Hepatocyte (in vitro differentiated cells): Measurements from ENCODE around the gene SPECC1. TPM values are rescaled to one million over a fixed set of nuclear protein-coding genes. Genes with fewer than 3 reads are reported as not detected.

ENCODE experiments used
- DNase-seq: peaks from one replicate; pipeline ENCODE4 v3.0.0-alpha.2; 2016; ENCODE audit warnings: low spot score
- H2AFZ ChIP-seq: fragments of 200-600 bp; sonication (generic); 2 replicates; pipeline ENCODE4 v1.6.0; 2016; ENCODE audit warnings: antibody characterized with exemption, mild to moderate bottlenecking
- H3K27ac ChIP-seq: fragments of 200-600 bp; sonication (generic); 2 replicates; pipeline ENCODE4 v1.5.1; 2016; ENCODE audit warnings: mild to moderate bottlenecking
- H3K27me3 ChIP-seq: fragments of 200-600 bp; sonication (generic); 2 replicates; pipeline ENCODE4 v1.6.1; 2016
- H3K36me3 ChIP-seq: fragments of 200-600 bp; sonication (generic); replicated peaks from 2 replicates; pipeline ENCODE4 v1.5.1; 2016; ENCODE audit warnings: low read depth; ENCODE audit not compliant: insufficient read depth
- H3K4me1 ChIP-seq: fragments of 200-600 bp; sonication (generic); 2 replicates; pipeline ENCODE4 v1.5.1; 2016; ENCODE audit warnings: mild to moderate bottlenecking, moderate library complexity; ENCODE audit not compliant: insufficient read depth
- H3K4me2 ChIP-seq: fragments of 200-600 bp; sonication (generic); 2 replicates; pipeline ENCODE4 v1.6.0; 2016
- H3K4me3 ChIP-seq: fragments of 200-600 bp; sonication (generic); 2 replicates; pipeline ENCODE4 v1.5.1; 2016; ENCODE audit warnings: mild to moderate bottlenecking
- H3K79me2 ChIP-seq: fragments of 200-600 bp; sonication (generic); 2 replicates; pipeline ENCODE4 v1.6.0; 2017; ENCODE audit warnings: mild to moderate bottlenecking
- H3K9me2 ChIP-seq: fragments of 200-600 bp; sonication (generic); replicated peaks from 2 replicates; pipeline ENCODE4 v1.6.0; 2017; ENCODE audit warnings: mild to moderate bottlenecking; ENCODE audit not compliant: insufficient read depth
- H3K9me3 ChIP-seq: fragments of 200-600 bp; sonication (generic); 2 replicates; pipeline ENCODE4 v1.5.1; 2016; ENCODE audit warnings: low read depth, mild to moderate bottlenecking
- H4K20me1 ChIP-seq: fragments of 200-600 bp; sonication (generic); 2 replicates; pipeline ENCODE4 v1.6.0; 2016; ENCODE audit warnings: mild to moderate bottlenecking; ENCODE audit not compliant: insufficient read depth, poor library complexity, severe bottlenecking
- EZH2 ChIP-seq: fragments of 200-600 bp; sonication (generic); IDR thresholded peaks from 2 replicates; pipeline ENCODE4 v1.6.1; 2016; ENCODE audit warnings: antibody characterized with exemption, mild to moderate bottlenecking, borderline replicate concordance
- EZH2phosphoT487 ChIP-seq: fragments of 200-600 bp; sonication (generic); IDR thresholded peaks from one replicate; pipeline ENCODE4 v1.6.1; 2018; ENCODE audit warnings: antibody characterized with exemption, mild to moderate bottlenecking, low read depth, moderate library complexity; ENCODE audit not compliant: unreplicated experiment, severe bottlenecking
- WGBS: methylation state at CpG from one replicate; pipeline ENCODE4 v1.1.6; 2016; ENCODE audit warnings: low lambda C conversion rate; ENCODE audit errors: missing lambda C conversion rate; 5-methylcytosine and 5-hydroxymethylcytosine counted together
- polyA plus RNA-seq: library from polyadenylated mRNA; unstranded; fragments of >200 nt; fragmentation: Nextera tagmentation; extraction: Ambion mirVana; gene quantifications from 2 replicates; pipeline ENCODE4 v1.2.1, GENCODE V29; 2016
- total RNA-seq: library from RNA; depleted of rRNA; stranded (reverse); fragments of >200 nt; gene quantifications from 2 replicates; pipeline ENCODE4 v1.2.3, GENCODE V29; 2014
- TF ChIP-seq, protein P1 (sequence below): fragments of 200-600 bp; sonication (generic); IDR thresholded peaks from 2 replicates; pipeline ENCODE4 v1.5.1; 2016; ENCODE audit warnings: antibody characterized with exemption, mild to moderate bottlenecking; ENCODE audit not compliant: poor library complexity

The SPECC1 gene
- total and polyA plus RNA-seq, 2 experiments from 2014 or later, result 20.4 to 57.5 TPM

DNA sequence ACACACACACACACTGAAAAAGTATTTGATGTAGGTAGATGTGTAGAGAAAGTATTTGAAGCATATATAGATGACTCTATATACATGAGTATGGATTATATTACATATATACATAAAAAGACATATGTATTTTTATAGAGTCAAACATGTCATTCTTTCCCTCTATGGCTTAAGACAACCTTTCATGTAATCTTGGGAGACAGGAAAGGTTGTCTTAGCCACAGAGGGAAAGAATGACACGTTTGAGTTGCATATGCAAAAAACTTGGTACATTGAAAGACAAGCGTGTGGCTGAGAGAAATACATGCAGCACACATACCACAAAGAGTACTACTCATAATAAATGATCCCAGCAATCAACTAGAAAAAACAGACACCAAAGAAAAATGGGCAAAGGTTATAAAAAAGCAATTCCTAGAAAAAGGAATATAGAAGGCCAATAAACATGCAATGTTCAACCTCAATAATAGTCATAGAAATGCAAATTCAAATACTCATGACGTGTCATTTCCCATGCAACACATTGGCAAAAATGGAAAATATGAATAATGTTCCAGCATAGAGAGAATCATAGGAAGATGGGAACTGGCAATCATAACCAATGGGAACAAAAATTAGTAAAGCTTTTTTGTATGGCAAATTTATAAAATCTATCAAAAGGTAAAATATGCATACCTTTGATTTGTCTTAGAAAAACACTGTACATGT lies 69.0 kb downstream of the SPECC1 start:
- WGBS, result 87% methylated on average over 3 of the region's 3 CpGs
- Histone ChIP-seq H3K27ac (no peak overlapping the region), H3K4me3 (no peak overlapping the region), H3K27me3 (no peaks in the 10 kb centered on the region), H3K9me2 (no peaks in the 10 kb centered on the region), H2AFZ (no peak overlapping the region), H3K79me2 (no peaks in the 10 kb centered on the region), H4K20me1 (no peaks in the 10 kb centered on the region), H3K36me3 (no peaks in the 10 kb centered on the region), H3K4me2 (no peak overlapping the region), H3K4me1 (no peaks in the 10 kb centered on the region), H3K9me3 (no peaks in the 10 kb centered on the region)
- DNase-seq, result no peak
- TF ChIP-seq EZH2, result no peak
- TF ChIP-seq EZH2phosphoT487, result no peak
- TF ChIP-seq, protein P1, sequence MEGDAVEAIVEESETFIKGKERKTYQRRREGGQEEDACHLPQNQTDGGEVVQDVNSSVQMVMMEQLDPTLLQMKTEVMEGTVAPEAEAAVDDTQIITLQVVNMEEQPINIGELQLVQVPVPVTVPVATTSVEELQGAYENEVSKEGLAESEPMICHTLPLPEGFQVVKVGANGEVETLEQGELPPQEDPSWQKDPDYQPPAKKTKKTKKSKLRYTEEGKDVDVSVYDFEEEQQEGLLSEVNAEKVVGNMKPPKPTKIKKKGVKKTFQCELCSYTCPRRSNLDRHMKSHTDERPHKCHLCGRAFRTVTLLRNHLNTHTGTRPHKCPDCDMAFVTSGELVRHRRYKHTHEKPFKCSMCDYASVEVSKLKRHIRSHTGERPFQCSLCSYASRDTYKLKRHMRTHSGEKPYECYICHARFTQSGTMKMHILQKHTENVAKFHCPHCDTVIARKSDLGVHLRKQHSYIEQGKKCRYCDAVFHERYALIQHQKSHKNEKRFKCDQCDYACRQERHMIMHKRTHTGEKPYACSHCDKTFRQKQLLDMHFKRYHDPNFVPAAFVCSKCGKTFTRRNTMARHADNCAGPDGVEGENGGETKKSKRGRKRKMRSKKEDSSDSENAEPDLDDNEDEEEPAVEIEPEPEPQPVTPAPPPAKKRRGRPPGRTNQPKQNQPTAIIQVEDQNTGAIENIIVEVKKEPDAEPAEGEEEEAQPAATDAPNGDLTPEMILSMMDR, result no peak

DNA sequence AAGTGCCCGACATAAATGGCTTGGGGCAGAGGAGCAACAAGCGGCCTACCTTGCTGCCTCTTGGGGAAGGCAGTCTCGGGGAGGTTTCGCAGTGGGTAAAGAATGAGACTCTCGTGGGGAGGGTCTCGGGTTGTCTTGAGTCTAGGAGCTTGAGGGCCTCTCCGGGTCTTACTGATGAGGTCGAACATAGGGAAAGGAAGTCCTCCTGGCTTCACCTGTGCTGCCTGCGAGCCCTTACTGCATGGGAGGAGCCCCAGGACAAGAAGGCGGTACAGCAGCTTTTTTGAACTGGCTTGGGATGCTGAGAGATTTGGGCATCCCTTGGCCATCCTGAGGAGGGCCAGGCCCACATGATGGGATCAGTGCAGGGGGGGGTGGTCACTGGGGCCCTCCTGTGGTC lies 71.4 kb downstream of the SPECC1 start:
- WGBS, result 88% methylated on average over 10 of the region's 10 CpGs
- H3K9me2 ChIP-seq, result no peaks in the 10 kb centered on the region
- no peaks in the 10 kb centered on the region for H3K36me3 ChIP-seq
- H3K4me2 ChIP-seq, result no peak overlapping the region
- no peaks in the 10 kb centered on the region for H3K79me2 ChIP-seq
- H3K4me1 ChIP-seq, result no peaks in the 10 kb centered on the region
- DNase-seq, result no peak
- no peaks in the 10 kb centered on the region for H3K27me3 ChIP-seq
- no peaks in the 10 kb centered on the region for H3K9me3 ChIP-seq
- no peak overlapping the region for H3K4me3 ChIP-seq
- H2AFZ ChIP-seq, result no peak overlapping the region
- H4K20me1 ChIP-seq, result no peaks in the 10 kb centered on the region
- TF ChIP-seq EZH2 (no peak), EZH2phosphoT487 (no peak)
- TF ChIP-seq, protein P1, result no peak
- no peak overlapping the region for H3K27ac ChIP-seq

DNA sequence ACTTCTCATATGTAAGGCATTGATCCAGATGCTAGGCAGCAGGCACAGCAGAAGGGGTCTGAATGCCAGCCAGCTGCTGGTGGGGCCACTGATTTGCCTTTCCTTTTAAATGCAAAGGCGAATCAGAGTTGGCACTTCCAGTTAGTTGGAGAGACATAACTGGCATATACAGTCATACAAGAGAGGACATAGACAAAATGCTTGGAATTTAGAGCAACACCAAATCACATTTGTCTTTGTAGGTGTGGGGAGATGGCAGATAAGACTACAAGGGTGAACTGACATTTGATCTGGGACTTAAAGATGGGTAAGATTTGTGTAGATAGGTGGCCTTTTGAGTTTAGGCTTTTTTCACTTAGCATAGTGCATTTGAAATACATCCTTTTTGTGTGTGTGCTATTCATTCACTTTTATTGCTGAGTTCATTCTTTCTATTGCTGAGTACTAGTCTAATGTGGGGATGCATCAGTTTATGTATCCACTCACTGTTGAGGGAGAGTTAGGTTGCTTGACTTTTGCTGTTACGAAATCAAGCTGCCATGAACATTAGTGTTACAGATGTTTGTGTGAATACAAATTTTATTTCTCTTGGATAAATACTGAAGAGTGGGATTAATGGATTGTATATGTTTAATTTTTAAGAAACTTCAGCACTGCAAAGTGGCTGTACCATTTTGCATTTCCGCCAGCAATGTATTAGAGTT lies 74.1 kb downstream of the SPECC1 start:
- Histone ChIP-seq H3K79me2 (no peaks in the 10 kb centered on the region), H3K9me2 (no peaks in the 10 kb centered on the region), H3K9me3 (no peaks in the 10 kb centered on the region), H3K4me2 (no peak overlapping the region), H4K20me1 (no peaks in the 10 kb centered on the region), H3K4me1 (no peaks in the 10 kb centered on the region), H3K27ac (no peak overlapping the region), H3K4me3 (no peak overlapping the region), H3K36me3 (no peaks in the 10 kb centered on the region), H2AFZ (no peak overlapping the region), H3K27me3 (no peaks in the 10 kb centered on the region)
- TF ChIP-seq EZH2, result no peak
- TF ChIP-seq, protein P1, result no peak
- TF ChIP-seq EZH2phosphoT487, result no peak
- 96% methylated on average over 3 of the region's 3 CpGs for WGBS
- DNase-seq, result no peak
